BJ (cell line): ENCODE data around the gene AURKB. TPM values are rescaled to one million over a fixed set of nuclear protein-coding genes. Genes with fewer than 3 reads are reported as not detected.

Experiments used
- CTCF ChIA-PET: fragments of 350-600 bp; formaldehyde crosslinking; extraction: SDS; loops from one replicate; lab custom pipeline; 2021; ENCODE audit warnings: antibody characterized with exemption, inconsistent platforms; lab: Yijun Ruan, JAX
- POLR2A ChIA-PET: fragments of 300-600 bp; sonication (Branson Sonifier 250); formaldehyde crosslinking; extraction: SDS; loops from one replicate; lab custom pipeline; 2021; ENCODE audit warnings: antibody characterized with exemption; lab: Charles Lee
- DNase-seq: peaks from one replicate; pipeline ENCODE4 v3.0.0-alpha.2; 2011; ENCODE audit warnings: low read depth
- H3K27me3 ChIP-seq: 2 replicates; pipeline ENCODE4 v1.6.0; 2011; ENCODE audit warnings: low read length; ENCODE audit not compliant: control insufficient read depth, insufficient read depth
- H3K36me3 ChIP-seq: 2 replicates; pipeline ENCODE4 v1.5.1; 2011; ENCODE audit warnings: low read length; ENCODE audit not compliant: control insufficient read depth, insufficient read depth
- H3K4me3 ChIP-seq: 2 replicates; pipeline ENCODE4 v1.5.1; 2011; ENCODE audit warnings: low read depth, mild to moderate bottlenecking, control low read depth, low read length
- CTCF ChIP-seq: IDR thresholded peaks from 2 replicates; pipeline ENCODE4 v1.5.1; 2011; ENCODE audit warnings: low read depth, mild to moderate bottlenecking, control low read depth, inconsistent platforms, low read length, moderate library complexity; ENCODE audit not compliant: insufficient read depth
- polyA plus RNA-seq: library from polyadenylated mRNA; depleted of rRNA; stranded (reverse); fragments of >200 nt; gene quantifications from 2 replicates; pipeline ENCODE4 v1.2.3, GENCODE V29; 2011

The AURKB gene
- polyA plus RNA-seq, 1 experiment: 26.1 TPM

GRCh38 chr17:8210761-8211458, 535 bp upstream of the AURKB start:
- CTCF ChIA-PET: interaction anchor here (0.6 to 1.4 kb wide), 5 partner anchors 9 to 151 kb away, joined by 3 read pairs; no protein-coding TSS in a partner anchor
- POLR2A ChIA-PET: interaction anchor here (0.7 to 1.0 kb wide), 2 partner anchors 10 to 21 kb away, joined by 6 to 8 read pairs; partner anchors contain the start of gene BORCS6
- no peak for DNase-seq
- H3K27me3 ChIP-seq: no peaks in the 10 kb centered on the region
- H3K36me3 ChIP-seq: no peaks in the 10 kb centered on the region
- no peak for TF ChIP-seq CTCF
- peak overlapping the region; percentile 83 for H3K4me3 ChIP-seq

- TF ChIP-seq CTCF: no peak
- H3K36me3 ChIP-seq: no peaks in the 10 kb centered on the region
- POLR2A ChIA-PET: no interaction called here
These were observed 3.8 kb downstream of the AURKB start for GRCh38 chr17:8206536-8206935.

GRCh38 chr17:8204761-8205555, 5.4 kb downstream of the AURKB start:
- ChIA-PET POLR2A (no interaction called here), CTCF (no interaction called here)
- no peak for TF ChIP-seq CTCF
- H3K27me3 ChIP-seq: no peaks in the 10 kb centered on the region
- H3K4me3 ChIP-seq: no peak overlapping the region
- no peaks in the 10 kb centered on the region for H3K36me3 ChIP-seq
- no peak for DNase-seq

More at GRCh38 chr17:8206536-8206935, 3.8 kb downstream of the AURKB start:
- CTCF ChIA-PET: no interaction called here
- Histone ChIP-seq H3K27me3 (no peaks in the 10 kb centered on the region), H3K4me3 (no peak overlapping the region)
- DNase-seq: no peak

GRCh38 chr17:8192070-8192815, 18.1 kb downstream of the AURKB start:
- no peak for DNase-seq
- H3K36me3 ChIP-seq: no peaks in the 10 kb centered on the region
- ChIA-PET CTCF (interaction anchor here (0.6 to 1.4 kb wide), 4 partner anchors 10 to 577 kb away, joined by 3 to 6 read pairs (median 4); no protein-coding TSS in a partner anchor), POLR2A (no interaction called here)
- no peaks in the 10 kb centered on the region for H3K27me3 ChIP-seq
- H3K4me3 ChIP-seq: no peak overlapping the region; the same call in 1 of the 2 replicates
- TF ChIP-seq CTCF: no peak
